GOT3 (cell line): Measurements from ENCODE around the gene ITFG1.
"Not testable (repeated sequence)": the region's sequence is repeated elsewhere in the genome, so short reads cannot be mapped to it uniquely, and the experiment has no call there.

Source experiments
- DNase-seq: peaks from one replicate; lab custom pipeline; 2025; ENCODE audit warnings: mixed read lengths; lab: John Stamatoyannopoulos, UW

The ITFG1 gene

GRCh38 chr16:47241061-47241460, 219.8 kb downstream of the ITFG1 start:
- no peak for DNase-seq

GRCh38 chr16:47236716-47237115, 224.1 kb downstream of the ITFG1 start:
- no peak for DNase-seq

GRCh38 chr16:47230296-47230695, 230.6 kb downstream of the ITFG1 start:
- no peak for DNase-seq

GRCh38 chr16:47229053-47230050, 231.5 kb downstream of the ITFG1 start:
- no peak for DNase-seq

- DNase-seq = no peak
Observed at GRCh38 chr16:47228241-47228640, 232.6 kb downstream of the ITFG1 start.

GRCh38 chr16:47213761-47214440, 247.0 kb downstream of the ITFG1 start:
- no peak for DNase-seq

GRCh38 chr16:47211218-47211617, 249.6 kb downstream of the ITFG1 start:
- no peak for DNase-seq

- DNase-seq = no peak
Observed at GRCh38 chr16:47204736-47205504, 255.9 kb downstream of the ITFG1 start.

GRCh38 chr16:47203433-47203832, 257.4 kb downstream of the ITFG1 start:
- DNase-seq = not testable (repeated sequence)

- DNase-seq = no peak
Observed at GRCh38 chr16:47198180-47198575, 262.7 kb downstream of the ITFG1 start.

- DNase-seq = no peak
Observed at GRCh38 chr16:47197536-47198179, 263.2 kb downstream of the ITFG1 start.

- no peak for DNase-seq
Observed at GRCh38 chr16:47196457-47196856, 264.4 kb downstream of the ITFG1 start.

GRCh38 chr16:47182318-47182717, 278.5 kb downstream of the ITFG1 start:
- DNase-seq = no peak

GRCh38 chr16:47181066-47181465, 279.8 kb downstream of the ITFG1 start:
- DNase-seq = not testable (repeated sequence)

- DNase-seq = no peak
Observed at GRCh38 chr16:47180073-47180472, 280.8 kb downstream of the ITFG1 start.

GRCh38 chr16:47175152-47175551, 285.7 kb downstream of the ITFG1 start:
- DNase-seq = no peak

- DNase-seq = no peak
Observed at GRCh38 chr16:47162670-47163420, 298.0 kb downstream of the ITFG1 start.

GRCh38 chr16:47161464-47161863, 299.4 kb downstream of the ITFG1 start:
- DNase-seq = no peak

GRCh38 chr16:47160422-47160821, 300.4 kb downstream of the ITFG1 start:
- no peak for DNase-seq

- DNase-seq = no peak
Observed at GRCh38 chr16:47158992-47159391, 301.9 kb downstream of the ITFG1 start.

GRCh38 chr16:47156680-47157215, 304.1 kb downstream of the ITFG1 start:
- DNase-seq = no peak
